PFSK-1 (cell line): ENCODE measurements around the gene CLK2.
A peak's percentile ranks its signal among the peaks of the same experiment; 100 is the strongest.

Experiments used
- FOXP2 ChIP-seq: optimal IDR thresholded peaks from 2 replicates; pipeline ENCODE3; 2011; ENCODE audit warnings: borderline replicate concordance, control low read depth, inconsistent platforms; ENCODE audit not compliant: insufficient read depth; ENCODE audit errors: extremely low read length, extremely low read depth
- POLR2AphosphoS5 ChIP-seq: IDR thresholded peaks from 2 replicates; pipeline ENCODE4 v1.6.1; 2012; ENCODE audit warnings: low read depth, mild to moderate bottlenecking, control low read depth, low read length, moderate library complexity
- SIN3A ChIP-seq: IDR thresholded peaks from 2 replicates; pipeline ENCODE4 v1.6.1; 2012; ENCODE audit warnings: mild to moderate bottlenecking, low read length, moderate library complexity, borderline replicate concordance; ENCODE audit not compliant: insufficient read depth
- TAF1 ChIP-seq: IDR thresholded peaks from 2 replicates; pipeline ENCODE4 v1.6.1; 2012; ENCODE audit warnings: low read length, control low read depth, borderline replicate concordance; ENCODE audit not compliant: insufficient read depth
- TF ChIP-seq, protein P1 (sequence below), 2 experiments: IDR thresholded peaks; 2 replicates each; pipeline versions ENCODE4 v1.6.1 to v1.8.0; 2011 to 2012; ENCODE audit warnings: low read depth in 2 of 2, low read length in 2 of 2, control low read depth in 1 of 2, inconsistent platforms in 1 of 2, mild to moderate bottlenecking in 1 of 2, moderate library complexity in 1 of 2; ENCODE audit not compliant: insufficient read depth in 1 of 2

Gene CLK2

DNA sequence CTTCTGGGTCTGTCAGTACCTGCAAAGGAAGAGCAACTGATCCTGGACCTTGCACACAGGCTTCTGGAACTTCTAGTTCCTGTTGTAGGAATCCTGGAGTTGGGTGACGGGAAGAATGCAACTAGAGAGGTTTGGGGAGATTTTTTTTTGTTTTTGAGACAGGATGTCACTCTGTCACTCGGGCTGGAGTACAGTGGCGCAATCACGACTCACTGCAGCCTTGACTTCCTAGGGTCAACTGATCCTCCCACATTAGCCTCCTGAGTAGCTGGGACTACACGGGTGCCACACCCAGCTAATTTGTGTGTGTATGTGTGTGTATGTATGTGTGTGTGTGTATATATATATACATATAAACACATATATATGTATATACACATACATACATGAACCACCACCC is 36.9 kb downstream of the CLK2 start:
- no peak for TF ChIP-seq FOXP2
- TF ChIP-seq TAF1, result no peak
- TF ChIP-seq, protein P1, sequence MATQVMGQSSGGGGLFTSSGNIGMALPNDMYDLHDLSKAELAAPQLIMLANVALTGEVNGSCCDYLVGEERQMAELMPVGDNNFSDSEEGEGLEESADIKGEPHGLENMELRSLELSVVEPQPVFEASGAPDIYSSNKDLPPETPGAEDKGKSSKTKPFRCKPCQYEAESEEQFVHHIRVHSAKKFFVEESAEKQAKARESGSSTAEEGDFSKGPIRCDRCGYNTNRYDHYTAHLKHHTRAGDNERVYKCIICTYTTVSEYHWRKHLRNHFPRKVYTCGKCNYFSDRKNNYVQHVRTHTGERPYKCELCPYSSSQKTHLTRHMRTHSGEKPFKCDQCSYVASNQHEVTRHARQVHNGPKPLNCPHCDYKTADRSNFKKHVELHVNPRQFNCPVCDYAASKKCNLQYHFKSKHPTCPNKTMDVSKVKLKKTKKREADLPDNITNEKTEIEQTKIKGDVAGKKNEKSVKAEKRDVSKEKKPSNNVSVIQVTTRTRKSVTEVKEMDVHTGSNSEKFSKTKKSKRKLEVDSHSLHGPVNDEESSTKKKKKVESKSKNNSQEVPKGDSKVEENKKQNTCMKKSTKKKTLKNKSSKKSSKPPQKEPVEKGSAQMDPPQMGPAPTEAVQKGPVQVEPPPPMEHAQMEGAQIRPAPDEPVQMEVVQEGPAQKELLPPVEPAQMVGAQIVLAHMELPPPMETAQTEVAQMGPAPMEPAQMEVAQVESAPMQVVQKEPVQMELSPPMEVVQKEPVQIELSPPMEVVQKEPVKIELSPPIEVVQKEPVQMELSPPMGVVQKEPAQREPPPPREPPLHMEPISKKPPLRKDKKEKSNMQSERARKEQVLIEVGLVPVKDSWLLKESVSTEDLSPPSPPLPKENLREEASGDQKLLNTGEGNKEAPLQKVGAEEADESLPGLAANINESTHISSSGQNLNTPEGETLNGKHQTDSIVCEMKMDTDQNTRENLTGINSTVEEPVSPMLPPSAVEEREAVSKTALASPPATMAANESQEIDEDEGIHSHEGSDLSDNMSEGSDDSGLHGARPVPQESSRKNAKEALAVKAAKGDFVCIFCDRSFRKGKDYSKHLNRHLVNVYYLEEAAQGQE (IDR thresholded peaks at IDR 0.05; ENCODE audit: insufficient read depth in 1 of 2, low read depth in 2 of 2, low read length in 2 of 2), result no peak
- TF ChIP-seq POLR2AphosphoS5, result no peak
- no peak for TF ChIP-seq SIN3A

DNA sequence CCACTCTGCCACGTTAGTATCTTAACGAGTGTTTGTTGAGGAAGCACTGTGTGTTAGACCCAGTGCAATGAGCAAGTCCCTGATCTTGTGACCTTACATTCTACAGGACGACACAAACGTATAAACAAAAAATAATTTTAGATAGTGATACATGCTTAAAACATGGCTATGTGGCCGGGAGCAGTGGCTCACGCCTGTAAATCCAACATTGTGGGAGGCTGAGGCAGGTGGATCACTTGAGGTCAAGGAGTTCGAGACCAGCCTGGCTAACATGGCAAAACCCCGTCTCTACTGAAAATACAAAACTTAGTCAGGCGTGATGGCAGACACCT is 45.2 kb downstream of the CLK2 start:
- no peak for TF ChIP-seq SIN3A
- TF ChIP-seq, protein P1 (IDR thresholded peaks at IDR 0.05; ENCODE audit: insufficient read depth in 1 of 2, low read depth in 2 of 2, low read length in 2 of 2), result no peak
- TF ChIP-seq POLR2AphosphoS5, result no peak
- no peak for TF ChIP-seq FOXP2
- TF ChIP-seq TAF1, result no peak

DNA sequence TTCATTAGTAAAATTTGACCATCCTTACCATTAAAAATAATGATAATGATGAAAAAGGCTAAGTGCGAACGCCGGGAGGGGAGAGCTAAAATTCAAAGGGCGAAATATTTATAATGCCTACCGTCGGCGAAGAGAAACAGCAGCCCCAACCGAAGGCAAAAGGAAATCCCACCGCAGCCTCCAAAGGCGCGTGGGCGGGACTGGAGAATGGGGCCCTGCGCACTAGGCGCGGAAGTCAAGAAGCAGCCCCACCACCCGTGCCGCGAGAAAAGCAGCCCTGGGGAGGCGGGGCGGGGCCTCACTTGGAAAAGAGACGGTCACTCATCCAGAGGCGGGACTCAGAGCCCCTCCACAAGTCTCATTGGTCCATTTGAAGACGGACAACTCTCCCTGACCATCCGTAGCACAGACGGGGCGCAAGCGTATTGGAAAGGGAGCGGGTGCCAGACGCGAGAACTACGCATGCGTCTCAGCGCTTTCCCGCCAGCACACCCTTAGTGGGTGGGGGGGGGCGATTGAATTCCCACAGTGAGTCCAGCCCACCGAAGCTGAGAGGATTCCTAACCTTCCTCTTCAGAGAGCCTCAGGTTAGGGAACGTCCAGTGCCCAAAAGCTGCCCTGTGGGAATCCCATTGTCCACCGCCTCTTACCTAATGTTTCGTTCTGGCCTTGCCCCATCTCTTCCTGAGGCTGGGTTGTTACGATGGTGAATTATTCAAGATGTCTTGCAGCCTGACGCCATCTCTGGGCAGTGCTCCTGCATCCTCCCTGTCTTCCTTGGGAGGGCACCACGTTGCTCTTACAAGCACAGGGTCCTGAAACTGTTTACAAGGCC is 45.8 kb downstream of the CLK2 start:
- TF ChIP-seq FOXP2, result peak; percentile 41
- peak; percentile 91 for TF ChIP-seq TAF1
- peak; percentile 47; the same call in 1 of the 2 replicates for TF ChIP-seq SIN3A
- TF ChIP-seq, protein P1 (IDR thresholded peaks at IDR 0.05; ENCODE audit: insufficient read depth in 1 of 2, low read depth in 2 of 2, low read length in 2 of 2), result peak in 1 of 2 experiments; percentile 29; a peak in 1 of 4 replicates
- TF ChIP-seq POLR2AphosphoS5, result peak; percentile 87

DNA sequence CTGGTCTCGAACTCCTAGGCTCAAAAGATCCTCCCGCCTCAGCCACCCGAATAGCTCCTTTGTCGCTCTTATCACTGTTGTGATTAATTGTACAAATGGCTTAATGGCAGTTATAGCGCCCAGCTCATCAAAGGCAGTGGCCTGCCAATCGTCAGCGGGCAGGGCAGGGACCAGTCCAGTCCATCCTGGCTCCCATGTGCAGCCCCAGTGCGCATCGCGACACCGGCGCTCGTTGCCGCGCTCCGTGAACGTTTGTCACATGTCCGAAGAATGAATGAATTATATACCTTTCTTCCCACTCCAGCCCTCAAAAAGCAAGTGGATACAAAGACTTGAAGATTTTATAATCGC is 46.4 kb downstream of the CLK2 start:
- no peak for TF ChIP-seq FOXP2

DNA sequence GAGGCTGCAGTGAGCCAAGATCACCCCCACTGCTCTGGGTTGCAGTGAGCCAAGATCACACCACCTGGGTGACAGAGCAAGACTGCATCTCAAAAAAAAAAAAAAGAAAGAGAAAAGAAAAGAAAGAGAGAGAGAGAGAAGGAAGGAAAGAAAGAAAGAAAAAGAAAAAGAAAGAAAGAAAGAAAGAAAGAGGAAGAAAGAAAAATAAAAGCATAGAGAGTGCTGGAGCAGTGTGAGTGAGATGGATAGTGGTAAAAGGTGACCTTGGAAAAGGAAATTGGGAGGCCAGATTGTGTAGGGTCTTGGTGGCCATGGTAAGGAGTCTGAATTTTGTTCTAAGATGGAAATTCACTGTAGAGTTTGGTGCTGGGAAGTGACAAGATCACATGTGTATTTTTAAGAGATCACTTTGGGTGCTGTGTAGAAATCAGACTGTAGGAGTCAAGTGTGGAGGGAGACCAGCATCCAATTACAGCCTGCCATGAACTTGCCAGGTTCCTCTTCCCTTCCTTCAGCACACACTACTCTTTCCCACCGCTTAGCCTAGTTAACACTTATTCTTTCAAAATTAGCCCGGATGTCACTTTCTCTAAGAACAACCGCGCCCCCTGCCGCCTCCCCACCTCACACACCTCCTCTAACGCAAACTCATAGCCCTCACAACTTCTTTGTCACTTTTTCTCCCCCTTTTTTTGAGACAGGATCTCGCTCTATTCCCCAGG is 47.0 kb downstream of the CLK2 start:
- TF ChIP-seq POLR2AphosphoS5, result peak; percentile 65; the same call in 1 of the 2 replicates
- TF ChIP-seq, protein P1 (IDR thresholded peaks at IDR 0.05; ENCODE audit: insufficient read depth in 1 of 2, low read depth in 2 of 2, low read length in 2 of 2), result no peak
